ENCODE measurements around the gene FBXO24.
A peak's percentile ranks its signal among the peaks of the same experiment; 100 is the strongest.

Gene FBXO24

GRCh38 chr7:100568176-100568895 lies 17.8 kb upstream of the FBXO24 start:
- Histone ChIP-seq H3K36me3 (ENCODE audit: control insufficient read depth, insufficient read depth, low read length) (peaks cover 10% of the 10 kb centered on the region), H3K9me3 (ENCODE audit: control insufficient read depth, low read length) (no peaks in the 10 kb centered on the region), H3K27ac (ENCODE audit: low read depth, low read length, severe bottlenecking) (no peak overlapping the region), H3K4me1 (ENCODE audit: control insufficient read depth, insufficient read depth, low read length, poor library complexity, severe bottlenecking) (peaks cover 22% of the 10 kb centered on the region), H3K4me3 (ENCODE audit: extremely low read depth, insufficient read depth, low read length, poor library complexity, severe bottlenecking) (no peak overlapping the region)
- 81 to 86% methylated on average over 4 to 7 of the region's 11 CpGs for WGBS, 2 experiments (ENCODE audit: insufficient coverage in 2 of 2)

- H3K9me3 ChIP-seq (ENCODE audit: control insufficient read depth, low read length): no peaks in the 10 kb centered on the region
- peak overlapping the region; percentile 30 for H3K4me3 ChIP-seq (ENCODE audit: extremely low read depth, insufficient read depth, low read length, poor library complexity, severe bottlenecking)
- H3K27ac ChIP-seq (ENCODE audit: low read depth, low read length, severe bottlenecking): no peak overlapping the region
- peaks cover 14% of the 10 kb centered on the region for H3K36me3 ChIP-seq (ENCODE audit: control insufficient read depth, insufficient read depth, low read length)
- H3K4me1 ChIP-seq (ENCODE audit: control insufficient read depth, insufficient read depth, low read length, poor library complexity, severe bottlenecking): peaks cover 22% of the 10 kb centered on the region
- WGBS, 2 experiments (ENCODE audit: insufficient coverage in 2 of 2): 24 to 33% methylated on average over 27 to 32 of the region's 36 CpGs
Measured at GRCh38 chr7:100568896-100569844, 17.0 kb upstream of the FBXO24 start.

GRCh38 chr7:100570954-100571828 lies 14.9 kb upstream of the FBXO24 start:
- Histone ChIP-seq H3K9me3 (ENCODE audit: control insufficient read depth, low read length) (no peaks in the 10 kb centered on the region), H3K36me3 (ENCODE audit: control insufficient read depth, insufficient read depth, low read length) (peaks cover 30% of the 10 kb centered on the region), H3K4me1 (ENCODE audit: control insufficient read depth, insufficient read depth, low read length, poor library complexity, severe bottlenecking) (peaks cover 22% of the 10 kb centered on the region), H3K27ac (ENCODE audit: low read depth, low read length, severe bottlenecking) (no peak overlapping the region), H3K4me3 (ENCODE audit: extremely low read depth, insufficient read depth, low read length, poor library complexity, severe bottlenecking) (no peak overlapping the region)
- WGBS, 2 experiments (ENCODE audit: insufficient coverage in 2 of 2): 63 to 76% methylated on average over 17 to 22 of the region's 26 CpGs

- no peak overlapping the region for H3K4me3 ChIP-seq (ENCODE audit: extremely low read depth, insufficient read depth, low read length, poor library complexity, severe bottlenecking)
- H3K9me3 ChIP-seq (ENCODE audit: control insufficient read depth, low read length): no peaks in the 10 kb centered on the region
- H3K27ac ChIP-seq (ENCODE audit: low read depth, low read length, severe bottlenecking): no peak overlapping the region
- WGBS, 2 experiments (ENCODE audit: insufficient coverage in 2 of 2): 83 to 96% methylated on average over 1 to 2 of the region's 2 CpGs
- peaks cover 22% of the 10 kb centered on the region for H3K4me1 ChIP-seq (ENCODE audit: control insufficient read depth, insufficient read depth, low read length, poor library complexity, severe bottlenecking)
- peaks cover 35% of the 10 kb centered on the region for H3K36me3 ChIP-seq (ENCODE audit: control insufficient read depth, insufficient read depth, low read length)
Measured at GRCh38 chr7:100571829-100572116, 14.4 kb upstream of the FBXO24 start.

- 89 to 91% methylated on average over 17 to 20 of the region's 20 CpGs for WGBS, 2 experiments (ENCODE audit: insufficient coverage in 2 of 2)
- no peaks in the 10 kb centered on the region for H3K9me3 ChIP-seq (ENCODE audit: control insufficient read depth, low read length)
- H3K27ac ChIP-seq (ENCODE audit: low read depth, low read length, severe bottlenecking): no peak overlapping the region
- H3K4me3 ChIP-seq (ENCODE audit: extremely low read depth, insufficient read depth, low read length, poor library complexity, severe bottlenecking): no peak overlapping the region
- H3K36me3 ChIP-seq (ENCODE audit: control insufficient read depth, insufficient read depth, low read length): peaks cover 37% of the 10 kb centered on the region
- H3K4me1 ChIP-seq (ENCODE audit: control insufficient read depth, insufficient read depth, low read length, poor library complexity, severe bottlenecking): peaks cover 22% of the 10 kb centered on the region
Measured at GRCh38 chr7:100572281-100572948, 13.7 kb upstream of the FBXO24 start.

GRCh38 chr7:100572949-100573675 lies 13.0 kb upstream of the FBXO24 start:
- 94 to 95% methylated on average over 22 to 27 of the region's 30 CpGs for WGBS, 2 experiments (ENCODE audit: insufficient coverage in 2 of 2)

GRCh38 chr7:100573691-100574361 lies 12.3 kb upstream of the FBXO24 start, which contains the start of gene SAP25:
Gene SAP25, minus strand, starts transcription at chr7:100573900. Its CDS starts 158 bp downstream, at chr7:100573742.
- WGBS, 2 experiments (ENCODE audit: insufficient coverage in 2 of 2): 96% methylated on average over 54 to 69 of the region's 70 CpGs
- no peaks in the 10 kb centered on the region for H3K9me3 ChIP-seq (ENCODE audit: control insufficient read depth, low read length)
- peaks cover 20% of the 10 kb centered on the region for H3K4me1 ChIP-seq (ENCODE audit: control insufficient read depth, insufficient read depth, low read length, poor library complexity, severe bottlenecking)
- no peak within 1 kb of the TSS for H3K4me3 ChIP-seq (ENCODE audit: extremely low read depth, insufficient read depth, low read length, poor library complexity, severe bottlenecking)
- peaks cover 51% of the 10 kb centered on the region for H3K36me3 ChIP-seq (ENCODE audit: control insufficient read depth, insufficient read depth, low read length)
- no peak within 1 kb of the TSS for H3K27ac ChIP-seq (ENCODE audit: low read depth, low read length, severe bottlenecking)

More at GRCh38 chr7:100572949-100573675, 13.0 kb upstream of the FBXO24 start:
- Histone ChIP-seq H3K27ac (ENCODE audit: low read depth, low read length, severe bottlenecking) (no peak overlapping the region), H3K36me3 (ENCODE audit: control insufficient read depth, insufficient read depth, low read length) (peaks cover 44% of the 10 kb centered on the region), H3K4me1 (ENCODE audit: control insufficient read depth, insufficient read depth, low read length, poor library complexity, severe bottlenecking) (peaks cover 22% of the 10 kb centered on the region), H3K4me3 (ENCODE audit: extremely low read depth, insufficient read depth, low read length, poor library complexity, severe bottlenecking) (no peak overlapping the region), H3K9me3 (ENCODE audit: control insufficient read depth, low read length) (no peaks in the 10 kb centered on the region)

- Histone ChIP-seq H3K27ac (ENCODE audit: low read depth, low read length, severe bottlenecking) (no peak overlapping the region), H3K9me3 (ENCODE audit: control insufficient read depth, low read length) (no peaks in the 10 kb centered on the region), H3K36me3 (ENCODE audit: control insufficient read depth, insufficient read depth, low read length) (peaks cover 58% of the 10 kb centered on the region), H3K4me1 (ENCODE audit: control insufficient read depth, insufficient read depth, low read length, poor library complexity, severe bottlenecking) (peaks cover 19% of the 10 kb centered on the region), H3K4me3 (ENCODE audit: extremely low read depth, insufficient read depth, low read length, poor library complexity, severe bottlenecking) (no peak overlapping the region)
- 94% methylated on average over 27 to 31 of the region's 44 CpGs for WGBS, 2 experiments (ENCODE audit: insufficient coverage in 2 of 2)
Measured at GRCh38 chr7:100574362-100575205, 11.5 kb upstream of the FBXO24 start.
